ENCODE data around the gene LRRC38. TPM values are rescaled to one million over a fixed set of nuclear protein-coding genes. Genes with fewer than 3 reads are reported as not detected.

LRRC38 gene
- total RNA-seq, 1 experiment from 2014 or later: 2.6 TPM

- Histone ChIP-seq H3K27ac (ENCODE audit: low read length) (no peak overlapping the region), H4K20me1 (ENCODE audit: low read length) (no peaks in the 10 kb centered on the region), H3K4me1 (ENCODE audit: insufficient read depth, low read length) (no peaks in the 10 kb centered on the region), H3K79me2 (ENCODE audit: low read length) (no peaks in the 10 kb centered on the region), H3K4me2 (ENCODE audit: low read length) (no peak overlapping the region), H3K9me3 (ENCODE audit: low read length) (no peaks in the 10 kb centered on the region), H3K9ac (ENCODE audit: low read length) (no peak overlapping the region), H2AFZ (ENCODE audit: low read length) (no peak overlapping the region), H3K27me3 (ENCODE audit: low read length) (peaks cover 49% of the 10 kb centered on the region), H3K36me3 (ENCODE audit: low read depth, low read length) (no peaks in the 10 kb centered on the region), H3F3A (ENCODE audit: low read length, unreplicated experiment) (no peaks in the 10 kb centered on the region), H3K9me2 (replicated peaks; ENCODE audit: low read length) (no peaks in the 10 kb centered on the region), H3K4me3 (ENCODE audit: low read length) (no peak overlapping the region)
- DNase-seq (no peak), ATAC-seq (no peak)
- BruUV-seq (replicated peaks): no TSS peak
- intact Hi-C loops (cut with micrococcal nuclease): no loop called here
- TF ChIP-seq EZH2phosphoT487 (IDR thresholded peaks at IDR 0.05; ENCODE audit: borderline replicate concordance, low read length) (no peak), EZH2 (IDR thresholded peaks at IDR 0.05; ENCODE audit: low read length, unreplicated experiment) (no peak), CTCF (conservative IDR thresholded peaks at IDR 0.05; ENCODE audit: low read depth, low read length) (no peak)
- ChIA-PET POLR2A (ENCODE audit: unreplicated experiment) (no interaction called here), CTCF (no interaction called here)
Observed at GRCh38 chr1:13494712-13495111, 19.1 kb downstream of the LRRC38 start.

- BruUV-seq (replicated peaks): no TSS peak
Observed at GRCh38 chr1:13494025-13494424, 19.8 kb downstream of the LRRC38 start.

More at GRCh38 chr1:13494025-13494424, 19.8 kb downstream of the LRRC38 start:
- no peaks in the 10 kb centered on the region for H4K20me1 ChIP-seq (ENCODE audit: low read length)
- DNase-seq (no peak), ATAC-seq (no peak)
- H3K79me2 ChIP-seq (ENCODE audit: low read length): no peaks in the 10 kb centered on the region
- no peak overlapping the region for H3K4me2 ChIP-seq (ENCODE audit: low read length)
- H3K27me3 ChIP-seq (ENCODE audit: low read length): peaks cover 48% of the 10 kb centered on the region
- H3K27ac ChIP-seq (ENCODE audit: low read length): no peak overlapping the region
- H3K36me3 ChIP-seq (ENCODE audit: low read depth, low read length): no peaks in the 10 kb centered on the region
- H3K9me2 ChIP-seq (replicated peaks; ENCODE audit: low read length): no peaks in the 10 kb centered on the region
- ChIA-PET CTCF (no interaction called here), POLR2A (ENCODE audit: unreplicated experiment) (no interaction called here)
- no peak overlapping the region for H3K4me3 ChIP-seq (ENCODE audit: low read length)
- no peak overlapping the region for H3K9ac ChIP-seq (ENCODE audit: low read length)
- intact Hi-C loops (cut with micrococcal nuclease): no loop called here
- no peaks in the 10 kb centered on the region for H3K4me1 ChIP-seq (ENCODE audit: insufficient read depth, low read length)
- no peaks in the 10 kb centered on the region for H3F3A ChIP-seq (ENCODE audit: low read length, unreplicated experiment)
- H2AFZ ChIP-seq (ENCODE audit: low read length): no peak overlapping the region
- no peaks in the 10 kb centered on the region for H3K9me3 ChIP-seq (ENCODE audit: low read length)
- TF ChIP-seq EZH2phosphoT487 (IDR thresholded peaks at IDR 0.05; ENCODE audit: borderline replicate concordance, low read length): no peak
- TF ChIP-seq CTCF (conservative IDR thresholded peaks at IDR 0.05; ENCODE audit: low read depth, low read length): no peak
- no peak for TF ChIP-seq EZH2 (IDR thresholded peaks at IDR 0.05; ENCODE audit: low read length, unreplicated experiment)
